Measurements from ENCODE around the gene P2RY2.

DNA sequence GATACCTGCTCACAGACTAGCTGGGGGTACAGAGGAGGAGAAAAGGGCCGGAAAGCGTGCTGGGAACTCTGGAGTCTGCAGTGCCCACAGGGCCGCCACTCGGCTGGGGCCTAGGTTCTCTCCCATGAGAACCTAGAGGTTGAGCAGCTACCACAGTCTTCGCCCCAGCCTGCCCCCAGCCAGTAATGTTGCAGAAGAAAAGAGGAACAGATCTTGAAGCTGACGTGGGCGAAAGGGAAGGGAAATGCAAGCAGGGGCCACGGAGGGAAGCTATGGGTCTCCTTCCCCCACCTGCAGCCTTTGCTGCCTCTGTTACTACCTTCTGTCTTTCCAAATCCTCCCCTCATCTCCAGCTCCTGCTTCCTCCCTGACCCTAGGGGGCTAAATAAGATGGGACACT lies 28.8 kb upstream of the P2RY2 start:
- TF ChIP-seq ESRRG (CRISPR knock-in tag; IDR thresholded peaks at IDR 0.05): no peak
- no peak for TF ChIP-seq SNAI2 (CRISPR knock-in tag; IDR thresholded peaks at IDR 0.05)
- TF ChIP-seq ZNF70 (CRISPR knock-in tag; IDR thresholded peaks at IDR 0.05): no peak
- TF ChIP-seq, protein P1, sequence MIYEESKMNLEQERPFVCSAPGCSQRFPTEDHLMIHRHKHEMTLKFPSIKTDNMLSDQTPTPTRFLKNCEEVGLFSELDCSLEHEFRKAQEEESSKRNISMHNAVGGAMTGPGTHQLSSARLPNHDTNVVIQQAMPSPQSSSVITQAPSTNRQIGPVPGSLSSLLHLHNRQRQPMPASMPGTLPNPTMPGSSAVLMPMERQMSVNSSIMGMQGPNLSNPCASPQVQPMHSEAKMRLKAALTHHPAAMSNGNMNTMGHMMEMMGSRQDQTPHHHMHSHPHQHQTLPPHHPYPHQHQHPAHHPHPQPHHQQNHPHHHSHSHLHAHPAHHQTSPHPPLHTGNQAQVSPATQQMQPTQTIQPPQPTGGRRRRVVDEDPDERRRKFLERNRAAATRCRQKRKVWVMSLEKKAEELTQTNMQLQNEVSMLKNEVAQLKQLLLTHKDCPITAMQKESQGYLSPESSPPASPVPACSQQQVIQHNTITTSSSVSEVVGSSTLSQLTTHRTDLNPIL (CRISPR knock-in tag; IDR thresholded peaks at IDR 0.05; ENCODE audit: low read depth): no peak
- TF ChIP-seq, protein P2, sequence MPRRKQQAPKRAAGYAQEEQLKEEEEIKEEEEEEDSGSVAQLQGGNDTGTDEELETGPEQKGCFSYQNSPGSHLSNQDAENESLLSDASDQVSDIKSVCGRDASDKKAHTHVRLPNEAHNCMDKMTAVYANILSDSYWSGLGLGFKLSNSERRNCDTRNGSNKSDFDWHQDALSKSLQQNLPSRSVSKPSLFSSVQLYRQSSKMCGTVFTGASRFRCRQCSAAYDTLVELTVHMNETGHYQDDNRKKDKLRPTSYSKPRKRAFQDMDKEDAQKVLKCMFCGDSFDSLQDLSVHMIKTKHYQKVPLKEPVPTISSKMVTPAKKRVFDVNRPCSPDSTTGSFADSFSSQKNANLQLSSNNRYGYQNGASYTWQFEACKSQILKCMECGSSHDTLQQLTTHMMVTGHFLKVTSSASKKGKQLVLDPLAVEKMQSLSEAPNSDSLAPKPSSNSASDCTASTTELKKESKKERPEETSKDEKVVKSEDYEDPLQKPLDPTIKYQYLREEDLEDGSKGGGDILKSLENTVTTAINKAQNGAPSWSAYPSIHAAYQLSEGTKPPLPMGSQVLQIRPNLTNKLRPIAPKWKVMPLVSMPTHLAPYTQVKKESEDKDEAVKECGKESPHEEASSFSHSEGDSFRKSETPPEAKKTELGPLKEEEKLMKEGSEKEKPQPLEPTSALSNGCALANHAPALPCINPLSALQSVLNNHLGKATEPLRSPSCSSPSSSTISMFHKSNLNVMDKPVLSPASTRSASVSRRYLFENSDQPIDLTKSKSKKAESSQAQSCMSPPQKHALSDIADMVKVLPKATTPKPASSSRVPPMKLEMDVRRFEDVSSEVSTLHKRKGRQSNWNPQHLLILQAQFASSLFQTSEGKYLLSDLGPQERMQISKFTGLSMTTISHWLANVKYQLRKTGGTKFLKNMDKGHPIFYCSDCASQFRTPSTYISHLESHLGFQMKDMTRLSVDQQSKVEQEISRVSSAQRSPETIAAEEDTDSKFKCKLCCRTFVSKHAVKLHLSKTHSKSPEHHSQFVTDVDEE (CRISPR knock-in tag; IDR thresholded peaks at IDR 0.05): no peak
- TF ChIP-seq GLIS3 (CRISPR knock-in tag; IDR thresholded peaks at IDR 0.05): no peak
- TF ChIP-seq, protein P3, sequence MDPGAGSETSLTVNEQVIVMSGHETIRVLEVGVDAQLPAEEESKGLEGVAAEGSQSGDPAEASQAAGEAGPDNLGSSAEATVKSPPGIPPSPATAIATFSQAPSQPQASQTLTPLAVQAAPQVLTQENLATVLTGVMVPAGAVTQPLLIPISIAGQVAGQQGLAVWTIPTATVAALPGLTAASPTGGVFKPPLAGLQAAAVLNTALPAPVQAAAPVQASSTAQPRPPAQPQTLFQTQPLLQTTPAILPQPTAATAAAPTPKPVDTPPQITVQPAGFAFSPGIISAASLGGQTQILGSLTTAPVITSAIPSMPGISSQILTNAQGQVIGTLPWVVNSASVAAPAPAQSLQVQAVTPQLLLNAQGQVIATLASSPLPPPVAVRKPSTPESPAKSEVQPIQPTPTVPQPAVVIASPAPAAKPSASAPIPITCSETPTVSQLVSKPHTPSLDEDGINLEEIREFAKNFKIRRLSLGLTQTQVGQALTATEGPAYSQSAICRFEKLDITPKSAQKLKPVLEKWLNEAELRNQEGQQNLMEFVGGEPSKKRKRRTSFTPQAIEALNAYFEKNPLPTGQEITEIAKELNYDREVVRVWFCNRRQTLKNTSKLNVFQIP (CRISPR knock-in tag; IDR thresholded peaks at IDR 0.05; ENCODE audit: borderline replicate concordance, low read depth): no peak
- TF ChIP-seq, protein P4, sequence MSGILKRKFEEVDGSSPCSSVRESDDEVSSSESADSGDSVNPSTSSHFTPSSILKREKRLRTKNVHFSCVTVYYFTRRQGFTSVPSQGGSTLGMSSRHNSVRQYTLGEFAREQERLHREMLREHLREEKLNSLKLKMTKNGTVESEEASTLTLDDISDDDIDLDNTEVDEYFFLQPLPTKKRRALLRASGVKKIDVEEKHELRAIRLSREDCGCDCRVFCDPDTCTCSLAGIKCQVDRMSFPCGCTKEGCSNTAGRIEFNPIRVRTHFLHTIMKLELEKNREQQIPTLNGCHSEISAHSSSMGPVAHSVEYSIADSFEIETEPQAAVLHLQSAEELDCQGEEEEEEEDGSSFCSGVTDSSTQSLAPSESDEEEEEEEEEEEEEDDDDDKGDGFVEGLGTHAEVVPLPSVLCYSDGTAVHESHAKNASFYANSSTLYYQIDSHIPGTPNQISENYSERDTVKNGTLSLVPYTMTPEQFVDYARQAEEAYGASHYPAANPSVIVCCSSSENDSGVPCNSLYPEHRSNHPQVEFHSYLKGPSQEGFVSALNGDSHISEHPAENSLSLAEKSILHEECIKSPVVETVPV (CRISPR knock-in tag; IDR thresholded peaks at IDR 0.05): no peak
